ENCODE results near the gene STARD5. TPM values are rescaled to one million over a fixed set of nuclear protein-coding genes. Genes with fewer than 3 reads are reported as not detected.

STARD5 gene
- total and polyA plus RNA-seq, 2 experiments from 2014 or later = 3.8 to 10.1 TPM

DNA sequence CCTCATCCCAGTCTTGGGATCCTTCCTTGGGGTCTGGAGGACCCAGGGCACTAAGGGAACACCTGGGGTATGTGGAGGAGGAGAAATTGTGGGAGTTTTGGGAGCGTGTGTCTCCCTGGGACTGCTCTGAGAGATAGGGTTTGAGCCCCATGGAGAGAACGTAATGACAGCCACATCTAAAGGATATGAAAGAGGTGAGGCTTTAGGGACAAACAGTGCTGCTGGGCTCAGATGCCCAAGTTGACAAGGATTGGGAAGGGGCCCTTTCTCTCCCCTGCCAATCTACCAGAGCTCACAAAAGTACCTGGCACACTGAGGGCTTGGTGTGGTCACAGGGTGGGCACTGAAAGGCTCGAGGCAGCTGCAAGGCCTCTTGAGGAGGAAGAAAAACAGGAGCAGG is 13.3 kb upstream of the STARD5 start (continued):
- TF ChIP-seq, protein P1, sequence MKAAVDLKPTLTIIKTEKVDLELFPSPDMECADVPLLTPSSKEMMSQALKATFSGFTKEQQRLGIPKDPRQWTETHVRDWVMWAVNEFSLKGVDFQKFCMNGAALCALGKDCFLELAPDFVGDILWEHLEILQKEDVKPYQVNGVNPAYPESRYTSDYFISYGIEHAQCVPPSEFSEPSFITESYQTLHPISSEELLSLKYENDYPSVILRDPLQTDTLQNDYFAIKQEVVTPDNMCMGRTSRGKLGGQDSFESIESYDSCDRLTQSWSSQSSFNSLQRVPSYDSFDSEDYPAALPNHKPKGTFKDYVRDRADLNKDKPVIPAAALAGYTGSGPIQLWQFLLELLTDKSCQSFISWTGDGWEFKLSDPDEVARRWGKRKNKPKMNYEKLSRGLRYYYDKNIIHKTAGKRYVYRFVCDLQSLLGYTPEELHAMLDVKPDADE (IDR thresholded peaks at IDR 0.05) = no peak
- TF ChIP-seq POLR2AphosphoS5 (IDR thresholded peaks at IDR 0.05; ENCODE audit: low read depth) = no peak
- TF ChIP-seq, protein P2, sequence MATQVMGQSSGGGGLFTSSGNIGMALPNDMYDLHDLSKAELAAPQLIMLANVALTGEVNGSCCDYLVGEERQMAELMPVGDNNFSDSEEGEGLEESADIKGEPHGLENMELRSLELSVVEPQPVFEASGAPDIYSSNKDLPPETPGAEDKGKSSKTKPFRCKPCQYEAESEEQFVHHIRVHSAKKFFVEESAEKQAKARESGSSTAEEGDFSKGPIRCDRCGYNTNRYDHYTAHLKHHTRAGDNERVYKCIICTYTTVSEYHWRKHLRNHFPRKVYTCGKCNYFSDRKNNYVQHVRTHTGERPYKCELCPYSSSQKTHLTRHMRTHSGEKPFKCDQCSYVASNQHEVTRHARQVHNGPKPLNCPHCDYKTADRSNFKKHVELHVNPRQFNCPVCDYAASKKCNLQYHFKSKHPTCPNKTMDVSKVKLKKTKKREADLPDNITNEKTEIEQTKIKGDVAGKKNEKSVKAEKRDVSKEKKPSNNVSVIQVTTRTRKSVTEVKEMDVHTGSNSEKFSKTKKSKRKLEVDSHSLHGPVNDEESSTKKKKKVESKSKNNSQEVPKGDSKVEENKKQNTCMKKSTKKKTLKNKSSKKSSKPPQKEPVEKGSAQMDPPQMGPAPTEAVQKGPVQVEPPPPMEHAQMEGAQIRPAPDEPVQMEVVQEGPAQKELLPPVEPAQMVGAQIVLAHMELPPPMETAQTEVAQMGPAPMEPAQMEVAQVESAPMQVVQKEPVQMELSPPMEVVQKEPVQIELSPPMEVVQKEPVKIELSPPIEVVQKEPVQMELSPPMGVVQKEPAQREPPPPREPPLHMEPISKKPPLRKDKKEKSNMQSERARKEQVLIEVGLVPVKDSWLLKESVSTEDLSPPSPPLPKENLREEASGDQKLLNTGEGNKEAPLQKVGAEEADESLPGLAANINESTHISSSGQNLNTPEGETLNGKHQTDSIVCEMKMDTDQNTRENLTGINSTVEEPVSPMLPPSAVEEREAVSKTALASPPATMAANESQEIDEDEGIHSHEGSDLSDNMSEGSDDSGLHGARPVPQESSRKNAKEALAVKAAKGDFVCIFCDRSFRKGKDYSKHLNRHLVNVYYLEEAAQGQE (IDR thresholded peaks at IDR 0.05; ENCODE audit: unreplicated experiment) = no peak
- TF ChIP-seq STAT1 (IDR thresholded peaks at IDR 0.05; ENCODE audit: unreplicated experiment) = no peak
- no peak for TF ChIP-seq EZH2phosphoT487 (IDR thresholded peaks at IDR 0.05; ENCODE audit: unreplicated experiment)
- TF ChIP-seq EZH2 (IDR thresholded peaks at IDR 0.05; ENCODE audit: low read depth, unreplicated experiment) = no peak

DNA sequence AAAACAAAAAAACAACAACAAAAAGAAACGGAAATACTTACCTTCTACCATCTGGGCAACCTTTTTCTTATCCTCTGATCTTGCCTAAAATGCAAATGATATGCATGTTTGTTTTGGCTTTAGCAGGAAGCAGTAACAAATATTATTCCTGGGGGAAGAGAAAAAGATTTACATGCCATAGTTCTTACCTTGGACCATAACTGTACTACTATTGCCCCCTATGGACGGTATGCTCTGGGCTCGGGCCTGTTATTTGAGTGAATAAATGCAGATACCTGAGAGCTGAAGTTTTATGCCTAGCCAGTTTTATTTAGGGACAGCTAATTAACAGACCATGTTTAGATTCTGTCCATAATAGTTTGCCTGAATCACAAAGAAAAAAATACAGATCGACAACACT is 12.6 kb upstream of the STARD5 start:
- H2AFZ ChIP-seq = no peak overlapping the region
- H3K4me1 ChIP-seq (ENCODE audit: insufficient read depth) = no peaks in the 10 kb centered on the region
- no peak for ATAC-seq
- H3K27ac ChIP-seq (ENCODE audit: low read depth) = no peak overlapping the region
- no peaks in the 10 kb centered on the region; the same call in 2 of the 3 replicates for H3K4me1 Mint-ChIP-seq
- H3K27ac Mint-ChIP-seq = no peak overlapping the region
- H3K4me3 Mint-ChIP-seq = no peak overlapping the region
- no peak overlapping the region for H3K4me3 ChIP-seq
- no peaks in the 10 kb centered on the region for H3K9me3 Mint-ChIP-seq
- H3K27me3 ChIP-seq (ENCODE audit: insufficient read depth) = no peaks in the 10 kb centered on the region
- no peak overlapping the region for H3K4me2 ChIP-seq
- no peaks in the 10 kb centered on the region for H3F3A ChIP-seq (replicated peaks; ENCODE audit: low read depth)
- H3K9me2 ChIP-seq (ENCODE audit: insufficient read depth) = no peaks in the 10 kb centered on the region
- H3K36me3 ChIP-seq (ENCODE audit: insufficient read depth) = no peaks in the 10 kb centered on the region
- peaks cover 4% of the 10 kb centered on the region for H3K27me3 Mint-ChIP-seq (ENCODE audit: insufficient read depth, low read depth, poor library complexity)
- no peaks in the 10 kb centered on the region for H4K20me1 ChIP-seq (replicated peaks; ENCODE audit: insufficient read depth)
- peak; percentile 28 for DNase-seq (ENCODE audit: low spot score)
- H3K79me2 ChIP-seq (replicated peaks; ENCODE audit: insufficient read depth) = no peaks in the 10 kb centered on the region
- no peaks in the 10 kb centered on the region for H3K36me3 Mint-ChIP-seq (ENCODE audit: low read depth)
- no peak for TF ChIP-seq POLR2AphosphoS5 (IDR thresholded peaks at IDR 0.05; ENCODE audit: low read depth)
- TF ChIP-seq CREB1 (CRISPR knock-in tag; IDR thresholded peaks at IDR 0.05; ENCODE audit: low read depth) = no peak
- TF ChIP-seq, protein P3, sequence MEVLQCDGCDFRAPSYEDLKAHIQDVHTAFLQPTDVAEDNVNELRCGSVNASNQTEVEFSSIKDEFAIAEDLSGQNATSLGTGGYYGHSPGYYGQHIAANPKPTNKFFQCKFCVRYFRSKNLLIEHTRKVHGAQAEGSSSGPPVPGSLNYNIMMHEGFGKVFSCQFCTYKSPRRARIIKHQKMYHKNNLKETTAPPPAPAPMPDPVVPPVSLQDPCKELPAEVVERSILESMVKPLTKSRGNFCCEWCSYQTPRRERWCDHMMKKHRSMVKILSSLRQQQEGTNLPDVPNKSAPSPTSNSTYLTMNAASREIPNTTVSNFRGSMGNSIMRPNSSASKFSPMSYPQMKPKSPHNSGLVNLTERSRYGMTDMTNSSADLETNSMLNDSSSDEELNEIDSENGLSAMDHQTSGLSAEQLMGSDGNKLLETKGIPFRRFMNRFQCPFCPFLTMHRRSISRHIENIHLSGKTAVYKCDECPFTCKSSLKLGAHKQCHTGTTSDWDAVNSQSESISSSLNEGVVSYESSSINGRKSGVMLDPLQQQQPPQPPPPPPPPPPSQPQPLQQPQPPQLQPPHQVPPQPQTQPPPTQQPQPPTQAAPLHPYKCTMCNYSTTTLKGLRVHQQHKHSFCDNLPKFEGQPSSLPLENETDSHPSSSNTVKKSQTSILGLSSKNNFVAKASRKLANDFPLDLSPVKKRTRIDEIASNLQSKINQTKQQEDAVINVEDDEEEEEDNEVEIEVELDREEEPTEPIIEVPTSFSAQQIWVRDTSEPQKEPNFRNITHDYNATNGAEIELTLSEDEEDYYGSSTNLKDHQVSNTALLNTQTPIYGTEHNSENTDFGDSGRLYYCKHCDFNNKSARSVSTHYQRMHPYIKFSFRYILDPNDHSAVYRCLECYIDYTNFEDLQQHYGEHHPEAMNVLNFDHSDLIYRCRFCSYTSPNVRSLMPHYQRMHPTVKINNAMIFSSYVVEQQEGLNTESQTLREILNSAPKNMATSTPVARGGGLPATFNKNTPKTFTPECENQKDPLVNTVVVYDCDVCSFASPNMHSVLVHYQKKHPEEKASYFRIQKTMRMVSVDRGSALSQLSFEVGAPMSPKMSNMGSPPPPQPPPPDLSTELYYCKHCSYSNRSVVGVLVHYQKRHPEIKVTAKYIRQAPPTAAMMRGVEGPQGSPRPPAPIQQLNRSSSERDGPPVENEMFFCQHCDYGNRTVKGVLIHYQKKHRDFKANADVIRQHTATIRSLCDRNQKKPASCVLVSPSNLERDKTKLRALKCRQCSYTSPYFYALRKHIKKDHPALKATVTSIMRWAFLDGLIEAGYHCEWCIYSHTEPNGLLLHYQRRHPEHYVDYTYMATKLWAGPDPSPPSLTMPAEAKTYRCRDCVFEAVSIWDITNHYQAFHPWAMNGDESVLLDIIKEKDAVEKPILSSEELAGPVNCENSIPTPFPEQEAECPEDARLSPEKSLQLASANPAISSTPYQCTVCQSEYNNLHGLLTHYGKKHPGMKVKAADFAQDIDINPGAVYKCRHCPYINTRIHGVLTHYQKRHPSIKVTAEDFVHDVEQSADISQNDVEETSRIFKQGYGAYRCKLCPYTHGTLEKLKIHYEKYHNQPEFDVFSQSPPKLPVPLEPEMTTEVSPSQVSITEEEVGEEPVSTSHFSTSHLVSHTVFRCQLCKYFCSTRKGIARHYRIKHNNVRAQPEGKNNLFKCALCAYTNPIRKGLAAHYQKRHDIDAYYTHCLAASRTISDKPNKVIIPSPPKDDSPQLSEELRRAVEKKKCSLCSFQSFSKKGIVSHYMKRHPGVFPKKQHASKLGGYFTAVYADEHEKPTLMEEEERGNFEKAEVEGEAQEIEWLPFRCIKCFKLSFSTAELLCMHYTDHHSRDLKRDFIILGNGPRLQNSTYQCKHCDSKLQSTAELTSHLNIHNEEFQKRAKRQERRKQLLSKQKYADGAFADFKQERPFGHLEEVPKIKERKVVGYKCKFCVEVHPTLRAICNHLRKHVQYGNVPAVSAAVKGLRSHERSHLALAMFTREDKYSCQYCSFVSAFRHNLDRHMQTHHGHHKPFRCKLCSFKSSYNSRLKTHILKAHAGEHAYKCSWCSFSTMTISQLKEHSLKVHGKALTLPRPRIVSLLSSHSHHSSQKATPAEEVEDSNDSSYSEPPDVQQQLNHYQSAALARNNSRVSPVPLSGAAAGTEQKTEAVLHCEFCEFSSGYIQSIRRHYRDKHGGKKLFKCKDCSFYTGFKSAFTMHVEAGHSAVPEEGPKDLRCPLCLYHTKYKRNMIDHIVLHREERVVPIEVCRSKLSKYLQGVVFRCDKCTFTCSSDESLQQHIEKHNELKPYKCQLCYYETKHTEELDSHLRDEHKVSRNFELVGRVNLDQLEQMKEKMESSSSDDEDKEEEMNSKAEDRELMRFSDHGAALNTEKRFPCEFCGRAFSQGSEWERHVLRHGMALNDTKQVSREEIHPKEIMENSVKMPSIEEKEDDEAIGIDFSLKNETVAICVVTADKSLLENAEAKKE (CRISPR knock-in tag; IDR thresholded peaks at IDR 0.05) = no peak
- TF ChIP-seq, protein P4, sequence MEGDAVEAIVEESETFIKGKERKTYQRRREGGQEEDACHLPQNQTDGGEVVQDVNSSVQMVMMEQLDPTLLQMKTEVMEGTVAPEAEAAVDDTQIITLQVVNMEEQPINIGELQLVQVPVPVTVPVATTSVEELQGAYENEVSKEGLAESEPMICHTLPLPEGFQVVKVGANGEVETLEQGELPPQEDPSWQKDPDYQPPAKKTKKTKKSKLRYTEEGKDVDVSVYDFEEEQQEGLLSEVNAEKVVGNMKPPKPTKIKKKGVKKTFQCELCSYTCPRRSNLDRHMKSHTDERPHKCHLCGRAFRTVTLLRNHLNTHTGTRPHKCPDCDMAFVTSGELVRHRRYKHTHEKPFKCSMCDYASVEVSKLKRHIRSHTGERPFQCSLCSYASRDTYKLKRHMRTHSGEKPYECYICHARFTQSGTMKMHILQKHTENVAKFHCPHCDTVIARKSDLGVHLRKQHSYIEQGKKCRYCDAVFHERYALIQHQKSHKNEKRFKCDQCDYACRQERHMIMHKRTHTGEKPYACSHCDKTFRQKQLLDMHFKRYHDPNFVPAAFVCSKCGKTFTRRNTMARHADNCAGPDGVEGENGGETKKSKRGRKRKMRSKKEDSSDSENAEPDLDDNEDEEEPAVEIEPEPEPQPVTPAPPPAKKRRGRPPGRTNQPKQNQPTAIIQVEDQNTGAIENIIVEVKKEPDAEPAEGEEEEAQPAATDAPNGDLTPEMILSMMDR (conservative IDR thresholded peaks at IDR 0.05; ENCODE audit: low read depth in 2 of 2) = peak; percentile 37 to 44
- TF ChIP-seq ZNF331 (CRISPR knock-in tag; IDR thresholded peaks at IDR 0.05; ENCODE audit: low read depth) = no peak

Data from GM23338 (cell line).